K562 (cell line): Measurements from ENCODE around the gene ACSL3.

ENCODE experiments used
- FOSL1 ChIP-seq: fragments of 200-800 bp; sonication (Bioruptor generic); conservative IDR thresholded peaks from 2 replicates; pipeline ENCODE4 v1.6.1; 2016; ENCODE audit warnings: missing genetic modification characterization, missing compliant biosample characterization
- RFX5 ChIP-seq: IDR thresholded peaks from 2 replicates; pipeline ENCODE4 v1.6.1; 2011; ENCODE audit warnings: low read depth, mild to moderate bottlenecking, improper control_type of control experiment, low read length
- ZNF589 ChIP-seq: fragments of 200-800 bp; sonication (Bioruptor generic); IDR thresholded peaks from 2 replicates; pipeline ENCODE4 v1.6.1; 2016; ENCODE audit warnings: low read depth, missing genetic modification characterization, missing compliant biosample characterization
- TF ChIP-seq, protein P1 (sequence below): sonication (generic); formaldehyde crosslinking; IDR thresholded peaks from 2 replicates; pipeline ENCODE4 v1.8.0; 2023; ENCODE audit warnings: mild to moderate bottlenecking, missing genetic modification reagents
- TF ChIP-seq, protein P2 (sequence below): fragments of 150-350 bp; IDR thresholded peaks from 2 replicates; pipeline ENCODE4 v1.6.1; 2014; ENCODE audit warnings: low read depth, mild to moderate bottlenecking, low read length, borderline replicate concordance
- TF ChIP-seq, protein P3 (sequence below): sonication (generic); formaldehyde crosslinking; IDR thresholded peaks from 2 replicates; pipeline ENCODE4 v1.8.1; 2022; ENCODE audit warnings: missing genetic modification reagents

DNA sequence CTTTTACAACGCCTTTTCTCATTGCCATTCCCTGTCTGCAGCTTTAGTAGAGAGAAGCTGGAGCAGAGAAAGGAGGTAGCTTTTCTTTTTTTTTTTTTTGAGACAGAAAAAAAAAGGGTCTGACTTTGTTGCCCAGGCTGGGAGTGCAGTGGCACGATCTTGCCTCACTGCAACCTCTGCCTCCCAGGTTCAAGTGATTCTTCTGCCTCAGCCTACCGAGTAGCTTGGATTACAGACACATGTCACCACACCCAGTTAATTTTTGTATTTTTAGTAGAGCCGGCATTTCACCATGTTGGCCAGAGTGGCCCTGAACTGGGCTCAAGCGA lies 25.0 kb upstream of the ACSL3 start:
- TF ChIP-seq, protein P1, sequence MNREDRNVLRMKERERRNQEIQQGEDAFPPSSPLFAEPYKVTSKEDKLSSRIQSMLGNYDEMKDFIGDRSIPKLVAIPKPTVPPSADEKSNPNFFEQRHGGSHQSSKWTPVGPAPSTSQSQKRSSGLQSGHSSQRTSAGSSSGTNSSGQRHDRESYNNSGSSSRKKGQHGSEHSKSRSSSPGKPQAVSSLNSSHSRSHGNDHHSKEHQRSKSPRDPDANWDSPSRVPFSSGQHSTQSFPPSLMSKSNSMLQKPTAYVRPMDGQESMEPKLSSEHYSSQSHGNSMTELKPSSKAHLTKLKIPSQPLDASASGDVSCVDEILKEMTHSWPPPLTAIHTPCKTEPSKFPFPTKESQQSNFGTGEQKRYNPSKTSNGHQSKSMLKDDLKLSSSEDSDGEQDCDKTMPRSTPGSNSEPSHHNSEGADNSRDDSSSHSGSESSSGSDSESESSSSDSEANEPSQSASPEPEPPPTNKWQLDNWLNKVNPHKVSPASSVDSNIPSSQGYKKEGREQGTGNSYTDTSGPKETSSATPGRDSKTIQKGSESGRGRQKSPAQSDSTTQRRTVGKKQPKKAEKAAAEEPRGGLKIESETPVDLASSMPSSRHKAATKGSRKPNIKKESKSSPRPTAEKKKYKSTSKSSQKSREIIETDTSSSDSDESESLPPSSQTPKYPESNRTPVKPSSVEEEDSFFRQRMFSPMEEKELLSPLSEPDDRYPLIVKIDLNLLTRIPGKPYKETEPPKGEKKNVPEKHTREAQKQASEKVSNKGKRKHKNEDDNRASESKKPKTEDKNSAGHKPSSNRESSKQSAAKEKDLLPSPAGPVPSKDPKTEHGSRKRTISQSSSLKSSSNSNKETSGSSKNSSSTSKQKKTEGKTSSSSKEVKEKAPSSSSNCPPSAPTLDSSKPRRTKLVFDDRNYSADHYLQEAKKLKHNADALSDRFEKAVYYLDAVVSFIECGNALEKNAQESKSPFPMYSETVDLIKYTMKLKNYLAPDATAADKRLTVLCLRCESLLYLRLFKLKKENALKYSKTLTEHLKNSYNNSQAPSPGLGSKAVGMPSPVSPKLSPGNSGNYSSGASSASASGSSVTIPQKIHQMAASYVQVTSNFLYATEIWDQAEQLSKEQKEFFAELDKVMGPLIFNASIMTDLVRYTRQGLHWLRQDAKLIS (CRISPR knock-in tag), result no peak
- TF ChIP-seq, protein P2, sequence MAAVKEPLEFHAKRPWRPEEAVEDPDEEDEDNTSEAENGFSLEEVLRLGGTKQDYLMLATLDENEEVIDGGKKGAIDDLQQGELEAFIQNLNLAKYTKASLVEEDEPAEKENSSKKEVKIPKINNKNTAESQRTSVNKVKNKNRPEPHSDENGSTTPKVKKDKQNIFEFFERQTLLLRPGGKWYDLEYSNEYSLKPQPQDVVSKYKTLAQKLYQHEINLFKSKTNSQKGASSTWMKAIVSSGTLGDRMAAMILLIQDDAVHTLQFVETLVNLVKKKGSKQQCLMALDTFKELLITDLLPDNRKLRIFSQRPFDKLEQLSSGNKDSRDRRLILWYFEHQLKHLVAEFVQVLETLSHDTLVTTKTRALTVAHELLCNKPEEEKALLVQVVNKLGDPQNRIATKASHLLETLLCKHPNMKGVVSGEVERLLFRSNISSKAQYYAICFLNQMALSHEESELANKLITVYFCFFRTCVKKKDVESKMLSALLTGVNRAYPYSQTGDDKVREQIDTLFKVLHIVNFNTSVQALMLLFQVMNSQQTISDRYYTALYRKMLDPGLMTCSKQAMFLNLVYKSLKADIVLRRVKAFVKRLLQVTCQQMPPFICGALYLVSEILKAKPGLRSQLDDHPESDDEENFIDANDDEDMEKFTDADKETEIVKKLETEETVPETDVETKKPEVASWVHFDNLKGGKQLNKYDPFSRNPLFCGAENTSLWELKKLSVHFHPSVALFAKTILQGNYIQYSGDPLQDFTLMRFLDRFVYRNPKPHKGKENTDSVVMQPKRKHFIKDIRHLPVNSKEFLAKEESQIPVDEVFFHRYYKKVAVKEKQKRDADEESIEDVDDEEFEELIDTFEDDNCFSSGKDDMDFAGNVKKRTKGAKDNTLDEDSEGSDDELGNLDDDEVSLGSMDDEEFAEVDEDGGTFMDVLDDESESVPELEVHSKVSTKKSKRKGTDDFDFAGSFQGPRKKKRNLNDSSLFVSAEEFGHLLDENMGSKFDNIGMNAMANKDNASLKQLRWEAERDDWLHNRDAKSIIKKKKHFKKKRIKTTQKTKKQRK, result no peak
- TF ChIP-seq, protein P3, sequence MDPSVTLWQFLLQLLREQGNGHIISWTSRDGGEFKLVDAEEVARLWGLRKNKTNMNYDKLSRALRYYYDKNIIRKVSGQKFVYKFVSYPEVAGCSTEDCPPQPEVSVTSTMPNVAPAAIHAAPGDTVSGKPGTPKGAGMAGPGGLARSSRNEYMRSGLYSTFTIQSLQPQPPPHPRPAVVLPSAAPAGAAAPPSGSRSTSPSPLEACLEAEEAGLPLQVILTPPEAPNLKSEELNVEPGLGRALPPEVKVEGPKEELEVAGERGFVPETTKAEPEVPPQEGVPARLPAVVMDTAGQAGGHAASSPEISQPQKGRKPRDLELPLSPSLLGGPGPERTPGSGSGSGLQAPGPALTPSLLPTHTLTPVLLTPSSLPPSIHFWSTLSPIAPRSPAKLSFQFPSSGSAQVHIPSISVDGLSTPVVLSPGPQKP, result no peak
- no peak for TF ChIP-seq RFX5
- TF ChIP-seq ZNF589, result no peak
- TF ChIP-seq FOSL1 (tag), result no peak
